HepG2 (cell line): ENCODE data around the gene CDK5RAP2. TPM values are rescaled to one million over a fixed set of nuclear protein-coding genes. Genes with fewer than 3 reads are reported as not detected.

Experiments
- ARNTL ChIP-seq: sonication (generic); formaldehyde crosslinking; IDR thresholded peaks from 2 replicates; pipeline ENCODE4 v1.4.0; 2020; ENCODE audit warnings: mild to moderate bottlenecking, missing genetic modification reagents
- CREB1 ChIP-seq, 2 experiments: fragments of 450-650 bp in 1 of 2; IDR thresholded peaks; 2 replicates each; pipeline ENCODE4 v1.6.1; 2016 to 2017; ENCODE audit warnings: control low read depth in 1 of 2, mild to moderate bottlenecking in 1 of 2, missing compliant biosample characterization in 1 of 2, missing genetic modification characterization in 1 of 2
- ESRRA ChIP-seq: sonication (generic); formaldehyde crosslinking; IDR thresholded peaks from 2 replicates; pipeline ENCODE4 v1.5.1; 2020; ENCODE audit warnings: mild to moderate bottlenecking, low read depth, missing genetic modification reagents
- HNF4G ChIP-seq, 2 experiments: sonication (generic) in 1 of 2; formaldehyde crosslinking in 1 of 2; IDR thresholded peaks; 2 replicates each; pipeline versions ENCODE4 v1.4.0 to v1.6.1; 2011 to 2020; ENCODE audit warnings: borderline replicate concordance in 2 of 2, low read depth in 2 of 2, mild to moderate bottlenecking in 2 of 2, low read length in 1 of 2, missing genetic modification reagents in 1 of 2, moderate library complexity in 1 of 2
- HOXA3 ChIP-seq: sonication (generic); formaldehyde crosslinking; IDR thresholded peaks from 2 replicates; pipeline ENCODE4 v1.5.0; 2020; ENCODE audit warnings: missing genetic modification reagents
- PAXIP1 ChIP-seq: sonication (generic); formaldehyde crosslinking; conservative IDR thresholded peaks from 2 replicates; pipeline ENCODE4 v1.4.0; 2020; ENCODE audit warnings: mild to moderate bottlenecking, missing genetic modification reagents, moderate library complexity
- SP4 ChIP-seq: sonication (generic); formaldehyde crosslinking; IDR thresholded peaks from 2 replicates; pipeline ENCODE4 v1.8.1; 2023; ENCODE audit warnings: mild to moderate bottlenecking, missing genetic modification reagents
- TCF7L2 ChIP-seq: IDR thresholded peaks from 2 replicates; pipeline ENCODE4 v1.6.1; 2011; ENCODE audit warnings: mild to moderate bottlenecking, low read depth, low read length, moderate library complexity
- THAP11 ChIP-seq: IDR thresholded peaks from 2 replicates; pipeline ENCODE4 v1.6.1; 2016; ENCODE audit warnings: missing biosample characterization, missing genetic modification reagents
- ZBTB7A ChIP-seq: sonication (generic); formaldehyde crosslinking; IDR thresholded peaks from 2 replicates; pipeline ENCODE4 v1.8.0; 2022; ENCODE audit warnings: mild to moderate bottlenecking, missing genetic modification reagents
- ZBTB7B ChIP-seq: sonication (generic); formaldehyde crosslinking; IDR thresholded peaks from 2 replicates; pipeline ENCODE4 v1.4.0; 2020; ENCODE audit warnings: missing genetic modification reagents
- ZNF17 ChIP-seq: sonication (generic); formaldehyde crosslinking; IDR thresholded peaks from 2 replicates; pipeline ENCODE4 v1.5.0; 2020; ENCODE audit warnings: mild to moderate bottlenecking, missing genetic modification reagents
- ZNF337 ChIP-seq: sonication (generic); formaldehyde crosslinking; IDR thresholded peaks from 2 replicates; pipeline ENCODE4 v1.5.1; 2020; ENCODE audit warnings: missing genetic modification reagents, low read depth, mild to moderate bottlenecking, borderline replicate concordance
- ZNF788 ChIP-seq: sonication (generic); formaldehyde crosslinking; IDR thresholded peaks from 2 replicates; pipeline ENCODE4 v1.5.0; 2020; ENCODE audit warnings: mild to moderate bottlenecking, missing genetic modification reagents, borderline replicate concordance
- ZXDC ChIP-seq: sonication (generic); formaldehyde crosslinking; IDR thresholded peaks from 2 replicates; pipeline ENCODE4 v1.5.0; 2020; ENCODE audit warnings: mild to moderate bottlenecking, missing genetic modification reagents
- polyA plus RNA-seq, 8 experiments: library from polyadenylated mRNA; depleted of rRNA in 3 of 8; stranded (reverse) in 7 of 8; unstranded in 1 of 8; fragments of >200 nt; fragmentation: Illumina TruSeq in 4 of 8; extraction: Trizol in 4 of 8; gene quantifications; 2 replicates each; pipeline versions ENCODE4 v1.2.1 to v1.2.3, GENCODE V29; 2011 to 2016; ENCODE audit warnings: low read depth in 4 of 8, missing spikeins in 1 of 8, mixed read lengths in 1 of 8; ENCODE audit not compliant: insufficient read depth in 1 of 8
- total RNA-seq, 5 experiments: library from RNA; depleted of rRNA; stranded (reverse); fragments of >200 nt; fragmentation: Illumina TruSeq; extraction: Trizol; gene quantifications; 2 replicates each; pipeline ENCODE4 v1.2.3, GENCODE V29; 2016; ENCODE audit warnings: low read depth in 1 of 5
- TF ChIP-seq, protein P1 (sequence below): IDR thresholded peaks from 2 replicates; pipeline ENCODE4 v1.4.0; 2020; ENCODE audit warnings: mild to moderate bottlenecking, missing genetic modification reagents
- TF ChIP-seq, protein P2 (sequence below): sonication (generic); formaldehyde crosslinking; IDR thresholded peaks from 2 replicates; pipeline ENCODE4 v1.4.0; 2020; ENCODE audit warnings: missing genetic modification reagents

The CDK5RAP2 gene
- total and polyA plus RNA-seq, 2 of the 13 experiments (the other 11 are each of a cell fraction or from before 2014, with no cell fraction given): 31.8 to 42.2 TPM

DNA sequence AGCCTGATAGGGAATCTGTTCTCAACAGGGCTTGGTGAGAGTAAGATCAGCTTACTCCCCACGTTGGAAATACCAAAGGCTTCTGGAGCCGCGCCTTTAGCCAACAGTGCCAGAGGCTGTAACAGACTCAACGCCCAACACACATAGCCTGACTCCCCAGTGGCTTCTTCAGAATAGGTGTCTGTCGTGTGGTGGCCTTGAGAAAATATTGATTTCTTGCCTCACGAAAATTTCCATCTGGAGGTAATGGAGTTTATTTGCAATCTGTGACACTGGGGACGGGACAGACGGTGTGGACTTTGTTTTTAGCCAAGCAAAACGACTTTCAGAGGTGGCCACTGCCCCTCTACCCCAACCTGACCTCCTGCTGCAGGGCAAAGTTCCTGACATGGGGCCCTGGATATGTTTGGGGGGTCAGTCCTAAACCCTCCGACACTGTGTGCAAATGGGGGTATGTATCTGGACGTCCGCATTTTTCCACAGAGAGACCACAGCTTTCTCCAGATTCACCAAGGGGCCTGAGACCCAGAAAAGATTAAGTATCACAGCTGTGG is 189.3 kb downstream of the CDK5RAP2 start (continued):
- TF ChIP-seq ZNF337 (no peak), ZBTB7A (CRISPR knock-in tag) (peak; percentile 72; the same call in 1 of the 2 replicates), SP4 (CRISPR knock-in tag) (no peak), HOXA3 (peak; percentile 78), PAXIP1 (CRISPR knock-in tag) (peak; percentile 90), ZNF788 (0 out of 2 replicates have a peak, but pooled peaks have one; percentile 25), ZNF17 (CRISPR knock-in tag) (no peak), HNF4G (IDR thresholded peaks at IDR 0.05; ENCODE audit: borderline replicate concordance, low read depth, low read length) (peak; percentile 43), HNF4G (CRISPR knock-in tag; IDR thresholded peaks at IDR 0.05; ENCODE audit: borderline replicate concordance, low read depth) (0 out of 2 replicates have a peak, but pooled peaks have one; percentile 25), CREB1 (IDR thresholded peaks at IDR 0.05) (no peak), CREB1 (CRISPR knock-in tag; IDR thresholded peaks at IDR 0.05) (peak; percentile 63), ESRRA (CRISPR knock-in tag) (peak; percentile 80), ZBTB7B (CRISPR knock-in tag) (0 out of 2 replicates have a peak, but pooled peaks have one; percentile 19), TCF7L2 (no peak), ARNTL (no peak), THAP11 (CRISPR knock-in tag) (0 out of 2 replicates have a peak, but pooled peaks have one; percentile 22), ZXDC (CRISPR knock-in tag) (0 out of 2 replicates have a peak, but pooled peaks have one; percentile 35)
- TF ChIP-seq, protein P1, sequence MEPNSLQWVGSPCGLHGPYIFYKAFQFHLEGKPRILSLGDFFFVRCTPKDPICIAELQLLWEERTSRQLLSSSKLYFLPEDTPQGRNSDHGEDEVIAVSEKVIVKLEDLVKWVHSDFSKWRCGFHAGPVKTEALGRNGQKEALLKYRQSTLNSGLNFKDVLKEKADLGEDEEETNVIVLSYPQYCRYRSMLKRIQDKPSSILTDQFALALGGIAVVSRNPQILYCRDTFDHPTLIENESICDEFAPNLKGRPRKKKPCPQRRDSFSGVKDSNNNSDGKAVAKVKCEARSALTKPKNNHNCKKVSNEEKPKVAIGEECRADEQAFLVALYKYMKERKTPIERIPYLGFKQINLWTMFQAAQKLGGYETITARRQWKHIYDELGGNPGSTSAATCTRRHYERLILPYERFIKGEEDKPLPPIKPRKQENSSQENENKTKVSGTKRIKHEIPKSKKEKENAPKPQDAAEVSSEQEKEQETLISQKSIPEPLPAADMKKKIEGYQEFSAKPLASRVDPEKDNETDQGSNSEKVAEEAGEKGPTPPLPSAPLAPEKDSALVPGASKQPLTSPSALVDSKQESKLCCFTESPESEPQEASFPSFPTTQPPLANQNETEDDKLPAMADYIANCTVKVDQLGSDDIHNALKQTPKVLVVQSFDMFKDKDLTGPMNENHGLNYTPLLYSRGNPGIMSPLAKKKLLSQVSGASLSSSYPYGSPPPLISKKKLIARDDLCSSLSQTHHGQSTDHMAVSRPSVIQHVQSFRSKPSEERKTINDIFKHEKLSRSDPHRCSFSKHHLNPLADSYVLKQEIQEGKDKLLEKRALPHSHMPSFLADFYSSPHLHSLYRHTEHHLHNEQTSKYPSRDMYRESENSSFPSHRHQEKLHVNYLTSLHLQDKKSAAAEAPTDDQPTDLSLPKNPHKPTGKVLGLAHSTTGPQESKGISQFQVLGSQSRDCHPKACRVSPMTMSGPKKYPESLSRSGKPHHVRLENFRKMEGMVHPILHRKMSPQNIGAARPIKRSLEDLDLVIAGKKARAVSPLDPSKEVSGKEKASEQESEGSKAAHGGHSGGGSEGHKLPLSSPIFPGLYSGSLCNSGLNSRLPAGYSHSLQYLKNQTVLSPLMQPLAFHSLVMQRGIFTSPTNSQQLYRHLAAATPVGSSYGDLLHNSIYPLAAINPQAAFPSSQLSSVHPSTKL (CRISPR knock-in tag): peak; percentile 68; the same call in 1 of the 2 replicates
- TF ChIP-seq, protein P2, sequence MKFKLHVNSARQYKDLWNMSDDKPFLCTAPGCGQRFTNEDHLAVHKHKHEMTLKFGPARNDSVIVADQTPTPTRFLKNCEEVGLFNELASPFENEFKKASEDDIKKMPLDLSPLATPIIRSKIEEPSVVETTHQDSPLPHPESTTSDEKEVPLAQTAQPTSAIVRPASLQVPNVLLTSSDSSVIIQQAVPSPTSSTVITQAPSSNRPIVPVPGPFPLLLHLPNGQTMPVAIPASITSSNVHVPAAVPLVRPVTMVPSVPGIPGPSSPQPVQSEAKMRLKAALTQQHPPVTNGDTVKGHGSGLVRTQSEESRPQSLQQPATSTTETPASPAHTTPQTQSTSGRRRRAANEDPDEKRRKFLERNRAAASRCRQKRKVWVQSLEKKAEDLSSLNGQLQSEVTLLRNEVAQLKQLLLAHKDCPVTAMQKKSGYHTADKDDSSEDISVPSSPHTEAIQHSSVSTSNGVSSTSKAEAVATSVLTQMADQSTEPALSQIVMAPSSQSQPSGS (CRISPR knock-in tag): peak; percentile 56; the same call in 1 of the 2 replicates
